ENCODE results near the gene KAZN.

The KAZN gene

DNA sequence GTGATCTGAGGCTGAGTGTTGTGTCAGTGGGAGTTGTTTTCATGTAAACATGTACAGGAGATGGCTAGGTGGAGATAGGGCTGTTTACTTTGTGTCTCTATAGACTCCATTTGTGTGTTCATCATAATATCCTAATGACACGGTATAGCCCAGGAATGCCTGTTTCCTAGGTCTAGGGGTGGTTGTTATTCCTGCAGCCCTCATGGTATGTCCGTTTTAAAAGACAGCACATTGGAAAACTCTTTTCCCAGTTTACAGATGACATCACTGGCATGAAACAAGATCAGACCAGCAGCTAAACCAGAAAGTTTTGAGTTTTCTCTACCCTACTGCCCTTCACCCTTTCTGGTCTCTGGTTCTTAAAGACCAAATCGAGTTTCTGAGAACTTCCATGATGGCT is 327.7 kb downstream of the KAZN start:
- Histone ChIP-seq H3K79me2 (ENCODE audit: insufficient read depth, low read length) (no peaks in the 10 kb centered on the region), H3K4me1 (ENCODE audit: insufficient read depth, low read length, poor library complexity, severe bottlenecking) (no peaks in the 10 kb centered on the region), H2AFZ (ENCODE audit: low read length) (no peak overlapping the region), H3K9ac (ENCODE audit: low read depth, low read length, poor library complexity, severe bottlenecking) (no peak overlapping the region), H3F3A (ENCODE audit: low read depth) (no peaks in the 10 kb centered on the region), H4K20me1 (ENCODE audit: insufficient read depth, low read length, poor library complexity, severe bottlenecking) (no peaks in the 10 kb centered on the region), H3K9me2 (replicated peaks; ENCODE audit: low read depth, low read length) (no peaks in the 10 kb centered on the region), H3K36me3 (ENCODE audit: insufficient read depth, low read length) (no peaks in the 10 kb centered on the region), H3K4me3 (ENCODE audit: low read length, poor library complexity, severe bottlenecking) (no peak overlapping the region), H3K9me3 (ENCODE audit: insufficient read depth, low read depth, low read length) (no peaks in the 10 kb centered on the region), H3K27me3 (ENCODE audit: insufficient read depth, low read length, poor library complexity, severe bottlenecking) (peaks cover 19% of the 10 kb centered on the region), H3K4me2 (ENCODE audit: low read depth, low read length, poor library complexity, severe bottlenecking) (no peak overlapping the region)
- TF ChIP-seq, protein P1, sequence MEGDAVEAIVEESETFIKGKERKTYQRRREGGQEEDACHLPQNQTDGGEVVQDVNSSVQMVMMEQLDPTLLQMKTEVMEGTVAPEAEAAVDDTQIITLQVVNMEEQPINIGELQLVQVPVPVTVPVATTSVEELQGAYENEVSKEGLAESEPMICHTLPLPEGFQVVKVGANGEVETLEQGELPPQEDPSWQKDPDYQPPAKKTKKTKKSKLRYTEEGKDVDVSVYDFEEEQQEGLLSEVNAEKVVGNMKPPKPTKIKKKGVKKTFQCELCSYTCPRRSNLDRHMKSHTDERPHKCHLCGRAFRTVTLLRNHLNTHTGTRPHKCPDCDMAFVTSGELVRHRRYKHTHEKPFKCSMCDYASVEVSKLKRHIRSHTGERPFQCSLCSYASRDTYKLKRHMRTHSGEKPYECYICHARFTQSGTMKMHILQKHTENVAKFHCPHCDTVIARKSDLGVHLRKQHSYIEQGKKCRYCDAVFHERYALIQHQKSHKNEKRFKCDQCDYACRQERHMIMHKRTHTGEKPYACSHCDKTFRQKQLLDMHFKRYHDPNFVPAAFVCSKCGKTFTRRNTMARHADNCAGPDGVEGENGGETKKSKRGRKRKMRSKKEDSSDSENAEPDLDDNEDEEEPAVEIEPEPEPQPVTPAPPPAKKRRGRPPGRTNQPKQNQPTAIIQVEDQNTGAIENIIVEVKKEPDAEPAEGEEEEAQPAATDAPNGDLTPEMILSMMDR (conservative IDR thresholded peaks at IDR 0.05; ENCODE audit: low read length), result no peak
- TF ChIP-seq EZH2phosphoT487 (IDR thresholded peaks at IDR 0.05; ENCODE audit: borderline replicate concordance), result no peak

DNA sequence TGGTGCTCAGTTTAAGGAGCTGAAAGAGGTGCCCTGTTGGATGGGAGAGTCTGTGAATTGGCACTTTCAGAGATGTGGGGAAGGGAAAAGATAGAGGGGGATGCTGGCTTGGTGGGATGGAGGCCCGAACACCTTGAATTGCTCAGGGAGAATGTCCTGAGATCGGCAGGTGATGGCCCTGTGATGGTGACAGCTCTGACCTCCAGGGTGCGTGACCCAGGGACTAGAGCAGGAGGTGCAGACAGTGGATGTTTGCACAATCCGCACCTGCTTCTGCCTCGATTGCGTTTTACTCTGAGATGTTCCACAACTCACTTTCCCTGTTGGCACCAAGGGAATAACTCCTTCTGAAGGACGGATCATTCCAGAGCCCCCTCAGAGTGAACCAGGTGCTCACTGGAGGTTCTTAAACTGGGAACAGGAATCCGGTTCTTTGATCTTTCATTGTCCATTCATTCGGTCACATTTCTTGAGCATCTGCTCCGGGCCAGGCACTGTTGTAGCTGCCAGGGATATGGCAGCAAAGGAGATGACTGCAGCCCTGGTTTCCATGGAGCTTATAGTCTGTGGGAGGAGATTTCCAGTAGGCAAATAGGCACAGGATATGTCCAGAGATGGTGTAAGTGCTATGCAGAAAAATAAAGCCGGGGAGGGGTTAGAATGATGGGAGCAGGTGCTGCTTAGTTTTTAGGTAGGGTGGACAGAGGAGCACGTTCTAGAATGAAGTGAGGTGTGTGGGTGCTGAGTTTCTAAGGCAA is 328.5 kb downstream of the KAZN start:
- Histone ChIP-seq H3K27me3 (ENCODE audit: insufficient read depth, low read length, poor library complexity, severe bottlenecking) (peaks cover 19% of the 10 kb centered on the region), H3K36me3 (ENCODE audit: insufficient read depth, low read length) (no peaks in the 10 kb centered on the region), H3K9me2 (replicated peaks; ENCODE audit: low read depth, low read length) (no peaks in the 10 kb centered on the region), H3K4me1 (ENCODE audit: insufficient read depth, low read length, poor library complexity, severe bottlenecking) (no peaks in the 10 kb centered on the region), H3K4me3 (ENCODE audit: low read length, poor library complexity, severe bottlenecking) (no peak overlapping the region), H2AFZ (ENCODE audit: low read length) (no peak overlapping the region), H3F3A (ENCODE audit: low read depth) (no peaks in the 10 kb centered on the region), H3K79me2 (ENCODE audit: insufficient read depth, low read length) (no peaks in the 10 kb centered on the region), H3K9me3 (ENCODE audit: insufficient read depth, low read depth, low read length) (no peaks in the 10 kb centered on the region), H3K9ac (ENCODE audit: low read depth, low read length, poor library complexity, severe bottlenecking) (no peak overlapping the region), H3K4me2 (ENCODE audit: low read depth, low read length, poor library complexity, severe bottlenecking) (no peak overlapping the region), H4K20me1 (ENCODE audit: insufficient read depth, low read length, poor library complexity, severe bottlenecking) (no peaks in the 10 kb centered on the region)
- TF ChIP-seq, protein P1 (conservative IDR thresholded peaks at IDR 0.05; ENCODE audit: low read length), result no peak
- TF ChIP-seq EZH2phosphoT487 (IDR thresholded peaks at IDR 0.05; ENCODE audit: borderline replicate concordance), result no peak

DNA sequence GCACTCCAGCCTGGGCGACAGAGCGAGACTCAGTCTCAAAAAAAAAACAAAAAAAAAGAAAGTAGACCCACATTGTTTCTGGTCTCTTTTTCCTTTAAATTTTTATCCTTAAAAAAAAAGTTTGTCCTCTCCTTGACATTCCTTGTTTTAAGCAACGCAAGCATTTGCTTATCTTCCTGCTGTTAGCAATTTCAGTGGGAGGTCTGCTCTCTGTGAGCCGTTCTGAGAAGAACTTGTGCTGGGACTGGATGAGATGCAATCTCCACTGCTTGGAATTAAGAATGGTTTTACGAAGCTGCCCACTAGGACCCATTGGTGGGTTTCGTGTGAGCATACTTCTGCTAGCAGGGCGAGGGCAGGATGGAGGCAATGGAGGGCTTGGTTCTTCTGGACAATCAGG is 329.9 kb downstream of the KAZN start:
- Histone ChIP-seq H3K36me3 (ENCODE audit: insufficient read depth, low read length) (no peaks in the 10 kb centered on the region), H3K27me3 (ENCODE audit: insufficient read depth, low read length, poor library complexity, severe bottlenecking) (peaks cover 19% of the 10 kb centered on the region), H2AFZ (ENCODE audit: low read length) (no peak overlapping the region), H3K4me3 (ENCODE audit: low read length, poor library complexity, severe bottlenecking) (no peak overlapping the region), H3F3A (ENCODE audit: low read depth) (no peaks in the 10 kb centered on the region), H3K79me2 (ENCODE audit: insufficient read depth, low read length) (no peaks in the 10 kb centered on the region), H3K9ac (ENCODE audit: low read depth, low read length, poor library complexity, severe bottlenecking) (no peak overlapping the region), H3K4me1 (ENCODE audit: insufficient read depth, low read length, poor library complexity, severe bottlenecking) (no peaks in the 10 kb centered on the region), H4K20me1 (ENCODE audit: insufficient read depth, low read length, poor library complexity, severe bottlenecking) (no peaks in the 10 kb centered on the region), H3K9me3 (ENCODE audit: insufficient read depth, low read depth, low read length) (no peaks in the 10 kb centered on the region), H3K9me2 (replicated peaks; ENCODE audit: low read depth, low read length) (no peaks in the 10 kb centered on the region), H3K4me2 (ENCODE audit: low read depth, low read length, poor library complexity, severe bottlenecking) (no peak overlapping the region)
- TF ChIP-seq EZH2phosphoT487 (IDR thresholded peaks at IDR 0.05; ENCODE audit: borderline replicate concordance), result no peak
